Neural cell (in vitro differentiated cells): ENCODE results near the gene ANO8. TPM values are rescaled to one million over a fixed set of nuclear protein-coding genes. Genes with fewer than 3 reads are reported as not detected.

Experiments
- H2AFZ ChIP-seq: fragments of 200-600, 300-800 bp; sonication (generic), shearing (Covaris generic); 2 replicates; pipeline ENCODE4 v1.6.0; 2014; ENCODE audit warnings: low read depth, mild to moderate bottlenecking, antibody characterized with exemption, low read length, moderate library complexity
- H3F3A ChIP-seq: fragments of 200-600 bp; shearing (Covaris generic); 2 replicates; pipeline ENCODE4 v1.6.1; 2016; ENCODE audit warnings: mild to moderate bottlenecking, moderate library complexity, mixed read lengths, antibody characterized with exemption, low read length; ENCODE audit not compliant: insufficient read depth, poor library complexity, severe bottlenecking
- H3K27ac ChIP-seq: fragments of 200-600, 300-800 bp; sonication (generic), shearing (Covaris generic); 2 replicates; pipeline ENCODE4 v1.5.1; 2014; ENCODE audit warnings: mild to moderate bottlenecking, low read length, moderate library complexity
- H3K27me3 ChIP-seq: fragments of 300-800, 200-600 bp; sonication (generic), shearing (Covaris generic); 2 replicates; pipeline ENCODE4 v1.6.0; 2014; ENCODE audit warnings: mild to moderate bottlenecking, low read depth, low read length, moderate library complexity; ENCODE audit not compliant: insufficient read depth
- H3K36me3 ChIP-seq: fragments of 300-800, 200-600 bp; sonication (generic), shearing (Covaris generic); 2 replicates; pipeline ENCODE4 v1.5.1; 2014; ENCODE audit warnings: mild to moderate bottlenecking, antibody characterized with exemption, low read length, moderate library complexity; ENCODE audit not compliant: insufficient read depth
- H3K4me2 ChIP-seq: fragments of 300-800, 200-600 bp; sonication (generic), shearing (Covaris generic); 2 replicates; pipeline ENCODE4 v1.6.0; 2014; ENCODE audit warnings: mild to moderate bottlenecking, low read length
- H3K4me3 ChIP-seq: fragments of 300-800, 200-600 bp; sonication (generic), shearing (Covaris generic); 2 replicates; pipeline ENCODE4 v1.5.1; 2014; ENCODE audit warnings: mild to moderate bottlenecking, low read length, moderate library complexity
- H3K79me2 ChIP-seq: fragments of 200-600 bp; shearing (Covaris generic); replicated peaks from 2 replicates; pipeline ENCODE4 v1.6.0; 2014; ENCODE audit warnings: mild to moderate bottlenecking, low read length, moderate library complexity; ENCODE audit not compliant: insufficient read depth
- H3K9ac ChIP-seq: fragments of 300-800, 200-600 bp; sonication (generic), shearing (Covaris generic); 2 replicates; pipeline ENCODE4 v1.6.1; 2016; ENCODE audit warnings: mild to moderate bottlenecking, low read length, mixed read lengths
- H3K9me2 ChIP-seq: fragments of 200-600 bp; shearing (Covaris generic); 2 replicates; pipeline ENCODE4 v1.6.1; 2016; ENCODE audit warnings: mild to moderate bottlenecking, low read length, mixed read lengths; ENCODE audit not compliant: insufficient read depth
- H3K9me3 ChIP-seq: fragments of 200-600, 300-800 bp; sonication (generic), shearing (Covaris generic); 2 replicates; pipeline ENCODE4 v1.6.1; 2016; ENCODE audit warnings: mild to moderate bottlenecking, mixed run types, low read length, moderate library complexity, mixed read lengths
- H4K20me1 ChIP-seq: fragments of 200-600 bp; shearing (Covaris generic); 2 replicates; pipeline ENCODE4 v1.6.1; 2016; ENCODE audit warnings: mild to moderate bottlenecking, mixed run types; ENCODE audit not compliant: insufficient read depth
- EP300 ChIP-seq: fragments of 450-650 bp; conservative IDR thresholded peaks from 2 replicates; pipeline ENCODE4 v1.6.1; 2014; ENCODE audit warnings: antibody characterized with exemption, mild to moderate bottlenecking, moderate library complexity; ENCODE audit not compliant: poor library complexity, severe bottlenecking
- EZH2 ChIP-seq: fragments of 200-600, 300-800 bp; shearing (Covaris generic), sonication (generic); IDR thresholded peaks from 2 replicates; pipeline ENCODE4 v1.6.1; 2014; ENCODE audit warnings: antibody characterized with exemption, low read length, borderline replicate concordance, mild to moderate bottlenecking; ENCODE audit not compliant: insufficient read depth, poor library complexity, severe bottlenecking
- MXI1 ChIP-seq: fragments of 450-650 bp; conservative IDR thresholded peaks from 2 replicates; pipeline ENCODE4 v1.6.1; 2014; ENCODE audit warnings: antibody characterized with exemption, mild to moderate bottlenecking; ENCODE audit not compliant: poor library complexity, severe bottlenecking
- POLR2AphosphoS5 ChIP-seq: IDR thresholded peaks from 2 replicates; pipeline ENCODE4 v1.6.1; 2012
- RAD21 ChIP-seq: fragments of 450-650 bp; conservative IDR thresholded peaks from 2 replicates; pipeline ENCODE4 v1.6.1; 2014; ENCODE audit warnings: antibody characterized with exemption, mild to moderate bottlenecking, moderate library complexity
- SMC3 ChIP-seq: fragments of 450-650 bp; conservative IDR thresholded peaks from 2 replicates; pipeline ENCODE4 v1.6.1; 2014; ENCODE audit warnings: antibody characterized with exemption, mild to moderate bottlenecking, moderate library complexity; ENCODE audit not compliant: poor library complexity
- TAF1 ChIP-seq: IDR thresholded peaks from 2 replicates; pipeline ENCODE4 v1.6.1; 2012; ENCODE audit warnings: low read depth
- polyA plus RNA-seq: library from polyadenylated mRNA; depleted of rRNA; stranded (reverse); fragments of >200 nt; gene quantifications from 2 replicates; pipeline ENCODE4 v1.2.3, GENCODE V29; 2014
- TF ChIP-seq, protein P1 (sequence below): fragments of 450-650 bp; IDR thresholded peaks from 2 replicates; pipeline ENCODE4 v1.5.1; 2014; ENCODE audit warnings: antibody characterized with exemption, mild to moderate bottlenecking, moderate library complexity; ENCODE audit not compliant: poor library complexity, severe bottlenecking
- TF ChIP-seq, protein P2 (sequence below): IDR thresholded peaks from 2 replicates; pipeline ENCODE4 v1.6.1; 2012; ENCODE audit warnings: borderline replicate concordance

Gene ANO8
- polyA plus RNA-seq, 1 donor from 2014 or later: 51.3 TPM

DNA sequence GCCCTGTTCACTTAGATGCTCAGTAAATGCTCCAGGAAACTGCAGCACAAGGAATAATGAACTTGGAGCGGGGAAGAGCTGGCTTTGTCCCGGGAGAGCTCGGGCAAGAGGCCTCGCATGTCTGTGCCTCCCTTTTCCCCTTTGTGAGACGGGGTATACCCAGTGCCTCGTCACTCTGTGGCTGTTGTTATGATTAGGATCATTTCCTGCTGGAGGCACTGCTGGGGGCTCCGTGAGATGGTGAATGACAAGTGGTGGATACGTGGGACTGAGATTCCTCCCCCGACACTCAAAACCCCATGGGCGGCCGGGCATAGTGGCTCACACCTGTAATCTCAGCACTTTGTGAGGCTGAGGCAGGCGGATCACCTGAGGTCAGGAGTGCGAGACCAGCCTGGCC is 43.6 kb upstream of the ANO8 start:
- no peaks in the 10 kb centered on the region for H3K36me3 ChIP-seq
- no peak overlapping the region for H3K4me3 ChIP-seq
- H3K27ac ChIP-seq: no peak overlapping the region
- TF ChIP-seq, protein P1, sequence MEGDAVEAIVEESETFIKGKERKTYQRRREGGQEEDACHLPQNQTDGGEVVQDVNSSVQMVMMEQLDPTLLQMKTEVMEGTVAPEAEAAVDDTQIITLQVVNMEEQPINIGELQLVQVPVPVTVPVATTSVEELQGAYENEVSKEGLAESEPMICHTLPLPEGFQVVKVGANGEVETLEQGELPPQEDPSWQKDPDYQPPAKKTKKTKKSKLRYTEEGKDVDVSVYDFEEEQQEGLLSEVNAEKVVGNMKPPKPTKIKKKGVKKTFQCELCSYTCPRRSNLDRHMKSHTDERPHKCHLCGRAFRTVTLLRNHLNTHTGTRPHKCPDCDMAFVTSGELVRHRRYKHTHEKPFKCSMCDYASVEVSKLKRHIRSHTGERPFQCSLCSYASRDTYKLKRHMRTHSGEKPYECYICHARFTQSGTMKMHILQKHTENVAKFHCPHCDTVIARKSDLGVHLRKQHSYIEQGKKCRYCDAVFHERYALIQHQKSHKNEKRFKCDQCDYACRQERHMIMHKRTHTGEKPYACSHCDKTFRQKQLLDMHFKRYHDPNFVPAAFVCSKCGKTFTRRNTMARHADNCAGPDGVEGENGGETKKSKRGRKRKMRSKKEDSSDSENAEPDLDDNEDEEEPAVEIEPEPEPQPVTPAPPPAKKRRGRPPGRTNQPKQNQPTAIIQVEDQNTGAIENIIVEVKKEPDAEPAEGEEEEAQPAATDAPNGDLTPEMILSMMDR: no peak
- TF ChIP-seq, protein P2, sequence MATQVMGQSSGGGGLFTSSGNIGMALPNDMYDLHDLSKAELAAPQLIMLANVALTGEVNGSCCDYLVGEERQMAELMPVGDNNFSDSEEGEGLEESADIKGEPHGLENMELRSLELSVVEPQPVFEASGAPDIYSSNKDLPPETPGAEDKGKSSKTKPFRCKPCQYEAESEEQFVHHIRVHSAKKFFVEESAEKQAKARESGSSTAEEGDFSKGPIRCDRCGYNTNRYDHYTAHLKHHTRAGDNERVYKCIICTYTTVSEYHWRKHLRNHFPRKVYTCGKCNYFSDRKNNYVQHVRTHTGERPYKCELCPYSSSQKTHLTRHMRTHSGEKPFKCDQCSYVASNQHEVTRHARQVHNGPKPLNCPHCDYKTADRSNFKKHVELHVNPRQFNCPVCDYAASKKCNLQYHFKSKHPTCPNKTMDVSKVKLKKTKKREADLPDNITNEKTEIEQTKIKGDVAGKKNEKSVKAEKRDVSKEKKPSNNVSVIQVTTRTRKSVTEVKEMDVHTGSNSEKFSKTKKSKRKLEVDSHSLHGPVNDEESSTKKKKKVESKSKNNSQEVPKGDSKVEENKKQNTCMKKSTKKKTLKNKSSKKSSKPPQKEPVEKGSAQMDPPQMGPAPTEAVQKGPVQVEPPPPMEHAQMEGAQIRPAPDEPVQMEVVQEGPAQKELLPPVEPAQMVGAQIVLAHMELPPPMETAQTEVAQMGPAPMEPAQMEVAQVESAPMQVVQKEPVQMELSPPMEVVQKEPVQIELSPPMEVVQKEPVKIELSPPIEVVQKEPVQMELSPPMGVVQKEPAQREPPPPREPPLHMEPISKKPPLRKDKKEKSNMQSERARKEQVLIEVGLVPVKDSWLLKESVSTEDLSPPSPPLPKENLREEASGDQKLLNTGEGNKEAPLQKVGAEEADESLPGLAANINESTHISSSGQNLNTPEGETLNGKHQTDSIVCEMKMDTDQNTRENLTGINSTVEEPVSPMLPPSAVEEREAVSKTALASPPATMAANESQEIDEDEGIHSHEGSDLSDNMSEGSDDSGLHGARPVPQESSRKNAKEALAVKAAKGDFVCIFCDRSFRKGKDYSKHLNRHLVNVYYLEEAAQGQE: no peak
- TF ChIP-seq TAF1 (no peak), EP300 (no peak), RAD21 (no peak), POLR2AphosphoS5 (no peak), MXI1 (no peak), EZH2 (no peak)
- no peaks in the 10 kb centered on the region for H3K79me2 ChIP-seq
- H3K9me3 ChIP-seq: no peaks in the 10 kb centered on the region
- H3K9me2 ChIP-seq: no peaks in the 10 kb centered on the region
- no peaks in the 10 kb centered on the region for H3F3A ChIP-seq
- H3K27me3 ChIP-seq: no peaks in the 10 kb centered on the region
- no peak overlapping the region for H2AFZ ChIP-seq
- H4K20me1 ChIP-seq: no peaks in the 10 kb centered on the region
- no peak overlapping the region for H3K9ac ChIP-seq
- H3K4me2 ChIP-seq: no peak overlapping the region

DNA sequence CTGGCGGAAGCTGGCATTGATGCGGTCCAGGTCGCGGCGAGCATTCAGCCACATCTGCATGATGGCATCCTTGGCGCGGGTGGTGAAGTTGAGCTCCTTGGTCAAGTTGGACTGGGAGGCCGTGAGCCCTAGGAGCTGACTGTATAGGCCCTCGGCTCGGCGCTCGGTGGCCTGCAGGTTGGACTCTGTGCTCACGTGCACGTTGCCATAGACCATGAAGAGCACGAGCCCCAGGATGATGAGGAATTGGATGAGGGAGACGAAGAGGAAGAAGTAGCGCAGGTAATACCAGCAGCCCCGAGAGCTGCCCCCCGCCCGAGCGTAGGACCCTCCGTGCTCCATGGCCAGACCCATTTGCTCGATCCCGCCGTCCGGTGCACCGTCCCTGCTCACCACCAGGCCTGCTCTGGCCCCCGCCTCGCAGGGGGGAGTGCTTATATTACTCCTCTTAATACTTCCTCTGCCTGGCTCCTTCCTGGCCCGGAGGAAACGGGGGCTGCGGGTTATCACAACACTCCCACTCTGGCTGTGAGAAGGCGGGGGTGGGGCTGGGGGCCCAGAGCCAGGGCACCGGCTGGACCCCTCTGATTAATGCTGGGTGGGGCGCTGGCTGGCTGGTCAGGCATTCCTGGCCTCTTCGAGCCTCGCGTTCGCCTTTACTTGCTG is 42.4 kb upstream of the ANO8 start, which contains the start of gene PLVAP:
PLVAP (minus strand) TSS at position 408 of the 666 bp plus-strand sequence; CDS start at position 354, 54 bp downstream.
- Histone ChIP-seq H4K20me1 (no peaks in the 10 kb centered on the region), H3K9me2 (no peaks in the 10 kb centered on the region), H2AFZ (no peak within 1 kb of the TSS), H3K9ac (no peak within 1 kb of the TSS), H3K4me3 (no peak within 1 kb of the TSS), H3K9me3 (no peaks in the 10 kb centered on the region), H3K27ac (no peak within 1 kb of the TSS), H3K4me2 (no peak within 1 kb of the TSS), H3F3A (no peaks in the 10 kb centered on the region), H3K36me3 (no peaks in the 10 kb centered on the region), H3K79me2 (no peaks in the 10 kb centered on the region), H3K27me3 (no peaks in the 10 kb centered on the region)
- no peak for TF ChIP-seq SMC3
- TF ChIP-seq, protein P2: no peak
- TF ChIP-seq EZH2: no peak
- no peak for TF ChIP-seq MXI1
